A673 (cell line): ENCODE measurements around the gene BIRC6. TPM values are rescaled to one million over a fixed set of nuclear protein-coding genes. Genes with fewer than 3 reads are reported as not detected.

Source experiments
- BruUV-seq: library from RNA; stranded (reverse); fragments of 400-500 nt; replicated peaks from 2 replicates; lab custom pipeline; 2021; lab: Mats Ljungman, UMichigan
- CTCF ChIA-PET: fragments of 300-600 bp; sonication (Branson Sonifier 250); formaldehyde crosslinking; loops from one replicate; lab custom pipeline; 2022; ENCODE audit warnings: antibody characterized with exemption; lab: Charles Lee
- POLR2A ChIA-PET: fragments of 300-600 bp; sonication (Branson Sonifier 250); formaldehyde crosslinking; loops from one replicate; lab custom pipeline; 2022; ENCODE audit warnings: antibody characterized with exemption; ENCODE audit not compliant: low non-redundant PET; lab: Charles Lee
- DNase-seq: peaks from one replicate; pipeline ENCODE4 v3.0.0-alpha.2; 2015; ENCODE audit warnings: low spot score
- H3K27ac ChIP-seq: fragments of 200-600 bp; sonication (generic); 2 replicates; pipeline ENCODE4 v1.5.1; 2016; ENCODE audit warnings: mixed run types, low read depth, mild to moderate bottlenecking, mixed read lengths, antibody characterized with exemption, low read length; ENCODE audit not compliant: poor library complexity, severe bottlenecking
- H3K27me3 ChIP-seq: fragments of 200-600 bp; sonication (generic); replicated peaks from 2 replicates; pipeline ENCODE4 v1.6.1; 2017; ENCODE audit warnings: mixed run types, low read depth, mild to moderate bottlenecking, mixed read lengths, antibody characterized with exemption, low read length; ENCODE audit not compliant: insufficient read depth, poor library complexity
- H3K36me3 ChIP-seq: fragments of 200-600 bp; sonication (generic); 2 replicates; pipeline ENCODE4 v1.6.1; 2016; ENCODE audit warnings: mixed run types, mild to moderate bottlenecking, mixed read lengths, antibody characterized with exemption, low read length; ENCODE audit not compliant: insufficient read depth, poor library complexity, severe bottlenecking
- H3K4me1 ChIP-seq: fragments of 200-600 bp; sonication (generic); 2 replicates; pipeline ENCODE4 v1.6.1; 2017; ENCODE audit warnings: mixed run types, mild to moderate bottlenecking, mixed read lengths, antibody characterized with exemption, low read length; ENCODE audit not compliant: insufficient read depth, poor library complexity, severe bottlenecking
- H3K4me3 ChIP-seq: fragments of 200-600 bp; sonication (generic); 2 replicates; pipeline ENCODE4 v1.5.1; 2016; ENCODE audit warnings: low read depth, mixed run types, mild to moderate bottlenecking, mixed read lengths, low read length; ENCODE audit not compliant: poor library complexity, severe bottlenecking
- H3K9me3 ChIP-seq: fragments of 200-600 bp; sonication (generic); 2 replicates; pipeline ENCODE4 v1.6.1; 2016; ENCODE audit warnings: mixed run types, low read depth, mild to moderate bottlenecking, mixed read lengths, antibody characterized with exemption, low read length; ENCODE audit not compliant: poor library complexity, severe bottlenecking
- EZH2 ChIP-seq: fragments of 200-600 bp; sonication (generic); IDR thresholded peaks from 2 replicates; pipeline ENCODE4 v1.6.1; 2017; ENCODE audit warnings: borderline replicate concordance, low read depth, mild to moderate bottlenecking, mixed read lengths, antibody characterized with exemption, low read length; ENCODE audit not compliant: poor library complexity, severe bottlenecking
- intact Hi-C: fragments of 100-400 bp; cut with micrococcal nuclease; formaldehyde crosslinking; loops from one replicate; pipeline ENCODE4 v1.10.0; 2022; ENCODE audit not compliant: unreplicated experiment
- total RNA-seq: library from RNA; stranded (reverse); gene quantifications from 2 replicates; pipeline ENCODE4 v1.2.3, GENCODE V29; 2021
- TF ChIP-seq, protein P1 (sequence below): fragments of 300-800, 200-600 bp; sonication (generic); conservative IDR thresholded peaks from 2 replicates; pipeline ENCODE4 v1.5.1; 2017; ENCODE audit warnings: low read depth, mild to moderate bottlenecking, antibody characterized with exemption, low read length, moderate library complexity, mixed read lengths

The BIRC6 gene
- total RNA-seq, 1 experiment from 2014 or later, result 75.9 TPM

GRCh38 chr2:32627441-32627813 is 270.6 kb downstream of the BIRC6 start:
- ChIA-PET POLR2A (interaction anchor here (0.6 kb wide), 1 partner anchor 406 kb away, joined by 8 read pairs; no protein-coding TSS in a partner anchor), CTCF (no interaction called here)
- BruUV-seq, result no TSS peak
- Histone ChIP-seq H3K4me1 (no peaks in the 10 kb centered on the region), H3K9me3 (no peaks in the 10 kb centered on the region), H3K4me3 (peak overlapping the region; percentile 88), H3K27ac (no peak overlapping the region), H3K36me3 (no peaks in the 10 kb centered on the region), H3K27me3 (no peaks in the 10 kb centered on the region)
- intact Hi-C loops, result no loop called here
- TF ChIP-seq EZH2, result no peak
- TF ChIP-seq, protein P1, sequence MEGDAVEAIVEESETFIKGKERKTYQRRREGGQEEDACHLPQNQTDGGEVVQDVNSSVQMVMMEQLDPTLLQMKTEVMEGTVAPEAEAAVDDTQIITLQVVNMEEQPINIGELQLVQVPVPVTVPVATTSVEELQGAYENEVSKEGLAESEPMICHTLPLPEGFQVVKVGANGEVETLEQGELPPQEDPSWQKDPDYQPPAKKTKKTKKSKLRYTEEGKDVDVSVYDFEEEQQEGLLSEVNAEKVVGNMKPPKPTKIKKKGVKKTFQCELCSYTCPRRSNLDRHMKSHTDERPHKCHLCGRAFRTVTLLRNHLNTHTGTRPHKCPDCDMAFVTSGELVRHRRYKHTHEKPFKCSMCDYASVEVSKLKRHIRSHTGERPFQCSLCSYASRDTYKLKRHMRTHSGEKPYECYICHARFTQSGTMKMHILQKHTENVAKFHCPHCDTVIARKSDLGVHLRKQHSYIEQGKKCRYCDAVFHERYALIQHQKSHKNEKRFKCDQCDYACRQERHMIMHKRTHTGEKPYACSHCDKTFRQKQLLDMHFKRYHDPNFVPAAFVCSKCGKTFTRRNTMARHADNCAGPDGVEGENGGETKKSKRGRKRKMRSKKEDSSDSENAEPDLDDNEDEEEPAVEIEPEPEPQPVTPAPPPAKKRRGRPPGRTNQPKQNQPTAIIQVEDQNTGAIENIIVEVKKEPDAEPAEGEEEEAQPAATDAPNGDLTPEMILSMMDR, result 0 out of 2 replicates have a peak, but pooled peaks have one; percentile 10
- peak; percentile 46 for DNase-seq

DNA sequence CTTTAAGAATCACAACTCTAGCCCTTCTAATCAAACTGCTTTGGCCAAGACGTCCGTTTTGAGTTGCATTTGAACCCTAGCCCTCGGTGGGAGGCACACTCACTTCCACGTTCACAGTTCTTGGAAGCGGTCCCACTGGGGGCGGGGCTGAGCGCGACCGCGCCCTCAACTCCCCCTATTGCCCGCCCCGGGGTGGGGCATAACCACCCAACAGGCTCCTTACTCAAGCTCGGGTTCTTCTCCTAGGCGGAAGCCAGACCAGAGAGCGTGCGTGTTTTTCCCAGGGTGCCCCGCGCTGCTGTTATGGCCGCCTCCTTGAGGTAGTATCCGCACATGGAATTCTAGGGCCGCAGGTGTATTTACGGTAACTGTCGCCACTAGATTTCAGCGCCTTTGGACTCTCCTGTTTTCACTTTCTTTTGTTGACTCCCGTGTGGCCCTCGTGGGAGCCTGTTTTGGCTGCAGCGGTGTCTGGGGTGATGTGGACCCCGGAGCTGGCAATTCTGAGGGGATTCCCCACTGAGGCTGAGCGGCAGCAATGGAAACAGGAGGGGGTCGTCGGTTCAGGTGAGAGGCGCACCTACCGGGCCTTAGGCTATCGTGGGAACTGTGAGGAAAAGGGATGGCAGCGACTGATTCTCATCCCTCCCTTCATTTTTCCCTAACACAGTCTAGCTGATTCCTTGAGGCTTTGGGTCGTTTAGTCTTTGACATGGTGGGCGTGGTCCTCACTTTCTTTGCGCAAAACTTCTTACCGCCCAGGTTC is 271.2 kb downstream of the BIRC6 start, which contains the start of gene TTC27:
Gene TTC27, plus strand, starts transcription at position 237 of the 766 bp plus-strand sequence. Its CDS starts 243 bp downstream, at position 480.
- POLR2A ChIA-PET, result interaction anchor here (0.6 kb wide), 1 partner anchor 406 kb away, joined by 8 read pairs; no protein-coding TSS in a partner anchor
- H3K27ac ChIP-seq, result peak within 1 kb of the TSS; percentile 45
- TF ChIP-seq, protein P1, result no peak
- BruUV-seq, result TSS peak; percentile 67
- intact Hi-C loops, result no loop called here
- CTCF ChIA-PET, result no interaction called here
- peak within 1 kb of the TSS; percentile 88 for H3K4me3 ChIP-seq
- no peaks in the 10 kb centered on the region for H3K27me3 ChIP-seq
- H3K36me3 ChIP-seq, result no peaks in the 10 kb centered on the region
- no peaks in the 10 kb centered on the region for H3K4me1 ChIP-seq
- DNase-seq, result peak; percentile 97
- H3K9me3 ChIP-seq, result no peaks in the 10 kb centered on the region

GRCh38 chr2:32632089-32632488 is 275.3 kb downstream of the BIRC6 start:
- no TSS peak for BruUV-seq
- no peak for TF ChIP-seq EZH2
- TF ChIP-seq, protein P1, result no peak
- ChIA-PET CTCF (interaction anchor here (0.7 kb wide), 1 partner anchor 740 kb away, joined by 3 read pairs; no protein-coding TSS in a partner anchor), POLR2A (no interaction called here)
- intact Hi-C loops, result no loop called here
- H3K4me3 ChIP-seq, result no peak overlapping the region
- H3K27me3 ChIP-seq, result no peaks in the 10 kb centered on the region
- H3K36me3 ChIP-seq, result no peaks in the 10 kb centered on the region
- no peaks in the 10 kb centered on the region for H3K4me1 ChIP-seq
- H3K9me3 ChIP-seq, result no peaks in the 10 kb centered on the region
- H3K27ac ChIP-seq, result no peak overlapping the region
- peak; percentile 58 for DNase-seq
